Mammary epithelial cell (primary cell): ENCODE results near the gene MPEG1.

Experiments
- CTCF ChIP-seq, 2 donors: IDR thresholded peaks in 1 of 2; conservative IDR thresholded peaks in 1 of 2; 2 replicates each; pipeline ENCODE4 v1.5.1; 2011 to 2012; ENCODE audit warnings: inconsistent platforms in 2 of 2, low read length in 2 of 2, mild to moderate bottlenecking in 2 of 2, control low read depth in 1 of 2, low read depth in 1 of 2; ENCODE audit not compliant: insufficient read depth in 1 of 2; ENCODE audit errors: extremely low read depth in 1 of 2
- EZH2 ChIP-seq: IDR thresholded peaks from 2 replicates; pipeline ENCODE4 v1.6.1; 2012; ENCODE audit warnings: low read length, inconsistent platforms, borderline replicate concordance

DNA sequence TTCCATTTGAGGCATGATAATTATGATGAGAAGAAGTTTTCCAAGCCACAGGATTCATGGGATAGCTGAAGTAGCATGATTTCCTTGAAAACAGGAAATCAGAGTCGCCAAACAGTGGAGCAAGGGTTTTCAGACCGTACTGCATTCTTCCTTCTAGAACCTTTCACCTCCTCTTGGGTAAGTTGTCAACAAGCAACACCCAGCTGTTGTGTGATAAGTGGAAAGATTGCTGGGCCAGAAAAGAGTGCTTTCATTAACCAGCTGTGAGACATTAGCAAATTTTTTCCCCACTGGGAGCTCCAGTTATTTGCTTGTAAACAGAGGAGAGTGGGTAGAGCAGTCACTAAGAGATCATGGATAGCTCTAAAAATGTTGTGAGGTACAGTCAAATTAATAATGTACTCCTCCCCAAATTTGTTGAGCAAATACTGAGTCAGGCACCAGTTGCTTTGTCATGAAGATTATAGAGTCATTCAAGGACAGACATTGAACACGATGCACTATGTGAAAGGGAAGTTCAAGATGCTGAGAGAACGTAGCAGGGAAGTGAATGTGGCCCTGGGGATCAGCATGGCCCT lies 11.7 kb upstream of the MPEG1 start:
- TF ChIP-seq CTCF (conservative IDR thresholded peaks at IDR 0.05 in 1 of 2, IDR thresholded peaks at IDR 0.05 in 1 of 2; ENCODE audit: extremely low read depth in 1 of 2, insufficient read depth in 1 of 2, low read depth in 1 of 2, low read length in 2 of 2): no peak
- TF ChIP-seq EZH2: no peak
